Loucy (cell line): ENCODE data around the gene L3MBTL2.
A peak's percentile ranks its signal among the peaks of the same experiment; 100 is the strongest.

Source experiments
- H2AFZ ChIP-seq: fragments of 200-600 bp; sonication (generic); 2 replicates; pipeline ENCODE4 v1.6.0; 2016; ENCODE audit warnings: antibody characterized with exemption, mild to moderate bottlenecking, low read length, moderate library complexity
- H3F3A ChIP-seq: fragments of 200-600 bp; 2 replicates; pipeline ENCODE4 v1.6.0; 2016; ENCODE audit warnings: antibody characterized with exemption, low read depth, mild to moderate bottlenecking
- H3K27me3 ChIP-seq: fragments of 200-600 bp; sonication (generic); 2 replicates; pipeline ENCODE4 v1.6.1; 2014; ENCODE audit warnings: low read length, mild to moderate bottlenecking; ENCODE audit not compliant: insufficient read depth, poor library complexity, severe bottlenecking
- H3K36me3 ChIP-seq: fragments of 200-600 bp; sonication (generic); 2 replicates; pipeline ENCODE4 v1.6.1; 2016; ENCODE audit warnings: low read length; ENCODE audit not compliant: insufficient read depth
- H3K4me1 ChIP-seq: fragments of 200-600 bp; sonication (generic); 2 replicates; pipeline ENCODE4 v1.5.1; 2014; ENCODE audit warnings: low read length, mild to moderate bottlenecking; ENCODE audit not compliant: insufficient read depth, poor library complexity, severe bottlenecking
- H3K4me2 ChIP-seq: fragments of 200-600 bp; sonication (generic); 2 replicates; pipeline ENCODE4 v1.6.0; 2014; ENCODE audit warnings: antibody characterized with exemption, low read length, low read depth, mild to moderate bottlenecking; ENCODE audit not compliant: poor library complexity, severe bottlenecking
- H3K4me3 ChIP-seq: fragments of 200-600 bp; sonication (generic); 2 replicates; pipeline ENCODE4 v1.5.1; 2014; ENCODE audit warnings: low read length, mild to moderate bottlenecking, mixed read lengths; ENCODE audit not compliant: poor library complexity, severe bottlenecking
- H3K79me2 ChIP-seq: fragments of 200-600 bp; sonication (generic); 2 replicates; pipeline ENCODE4 v1.6.1; 2014; ENCODE audit warnings: low read length; ENCODE audit not compliant: insufficient read depth
- H3K9ac ChIP-seq: fragments of 200-600 bp; sonication (generic); 2 replicates; pipeline ENCODE4 v1.6.0; 2014; ENCODE audit warnings: mild to moderate bottlenecking, low read depth, low read length, moderate library complexity; ENCODE audit not compliant: poor library complexity, severe bottlenecking
- H3K9me2 ChIP-seq: fragments of 200-600 bp; sonication (generic); replicated peaks from 2 replicates; pipeline ENCODE4 v1.6.1; 2016; ENCODE audit warnings: low read depth, low read length, mixed read lengths
- H3K9me3 ChIP-seq: fragments of 200-600 bp; sonication (generic); 2 replicates; pipeline ENCODE4 v1.6.1; 2014; ENCODE audit warnings: mild to moderate bottlenecking, antibody characterized with exemption, low read length, low read depth; ENCODE audit not compliant: insufficient read depth
- H4K20me1 ChIP-seq: fragments of 200-600 bp; sonication (generic); 2 replicates; pipeline ENCODE4 v1.6.0; 2014; ENCODE audit warnings: antibody characterized with exemption, low read length, mild to moderate bottlenecking; ENCODE audit not compliant: insufficient read depth, poor library complexity, severe bottlenecking
- CTCF ChIP-seq: fragments of 200-600 bp; sonication (generic); conservative IDR thresholded peaks from 2 replicates; pipeline ENCODE4 v1.5.1; 2014; ENCODE audit warnings: mild to moderate bottlenecking, antibody characterized with exemption, low read length
- EZH2phosphoT487 ChIP-seq: fragments of 200-600 bp; IDR thresholded peaks from 2 replicates; pipeline ENCODE4 v1.6.1; 2018; ENCODE audit warnings: antibody characterized with exemption, mild to moderate bottlenecking, moderate library complexity, borderline replicate concordance

Gene L3MBTL2

GRCh38 chr22:41216984-41217383 is 11.9 kb downstream of the L3MBTL2 start:
- H3K4me2 ChIP-seq = peak overlapping the region; percentile 38
- H3K27me3 ChIP-seq = no peaks in the 10 kb centered on the region
- peak overlapping the region; percentile 50 for H3K9ac ChIP-seq
- H3K79me2 ChIP-seq = no peaks in the 10 kb centered on the region
- H3K36me3 ChIP-seq = no peaks in the 10 kb centered on the region
- H3K9me3 ChIP-seq = no peaks in the 10 kb centered on the region
- no peaks in the 10 kb centered on the region for H4K20me1 ChIP-seq
- H3K9me2 ChIP-seq = no peaks in the 10 kb centered on the region
- no peaks in the 10 kb centered on the region for H3F3A ChIP-seq
- no peak for TF ChIP-seq CTCF
- TF ChIP-seq EZH2phosphoT487 = no peak
- peak overlapping the region; percentile 37 for H3K4me3 ChIP-seq
- no peak overlapping the region for H2AFZ ChIP-seq
- H3K4me1 ChIP-seq = peaks cover 9% of the 10 kb centered on the region

- Histone ChIP-seq H3K79me2 (no peaks in the 10 kb centered on the region), H3K4me3 (peak overlapping the region; percentile 37), H3K4me1 (peaks cover 9% of the 10 kb centered on the region), H3K36me3 (no peaks in the 10 kb centered on the region), H3K9me3 (no peaks in the 10 kb centered on the region), H3K9me2 (no peaks in the 10 kb centered on the region), H3F3A (no peaks in the 10 kb centered on the region), H4K20me1 (no peaks in the 10 kb centered on the region), H2AFZ (peak overlapping the region; percentile 4; the same call in 1 of the 2 replicates), H3K4me2 (peak overlapping the region; percentile 38), H3K9ac (peak overlapping the region; percentile 50), H3K27me3 (no peaks in the 10 kb centered on the region)
- TF ChIP-seq EZH2phosphoT487 = no peak
- no peak for TF ChIP-seq CTCF
Observed at GRCh38 chr22:41217553-41218157, 12.5 kb downstream of the L3MBTL2 start.

GRCh38 chr22:41222846-41223507 is 17.9 kb downstream of the L3MBTL2 start:
- H3K79me2 ChIP-seq = no peaks in the 10 kb centered on the region
- H3K4me3 ChIP-seq = no peak overlapping the region
- no peak overlapping the region for H2AFZ ChIP-seq
- H3K36me3 ChIP-seq = no peaks in the 10 kb centered on the region
- peaks cover 1% of the 10 kb centered on the region for H3K4me1 ChIP-seq
- no peaks in the 10 kb centered on the region for H4K20me1 ChIP-seq
- H3K4me2 ChIP-seq = no peak overlapping the region
- no peaks in the 10 kb centered on the region for H3F3A ChIP-seq
- no peaks in the 10 kb centered on the region for H3K27me3 ChIP-seq
- TF ChIP-seq EZH2phosphoT487 (no peak), CTCF (no peak)
- no peaks in the 10 kb centered on the region for H3K9me3 ChIP-seq
- H3K9me2 ChIP-seq = no peaks in the 10 kb centered on the region
- H3K9ac ChIP-seq = no peak overlapping the region
